HepG2 (cell line): ENCODE data around the gene VPS4A. TPM values are rescaled to one million over a fixed set of nuclear protein-coding genes. Genes with fewer than 3 reads are reported as not detected.

Experiments
- ARNT ChIP-seq: fragments of 450-650 bp; IDR thresholded peaks from 2 replicates; pipeline ENCODE4 v1.6.1; 2017
- GMEB2 ChIP-seq: IDR thresholded peaks from 2 replicates; pipeline ENCODE4 v1.6.1; 2016; ENCODE audit warnings: missing biosample characterization, missing genetic modification reagents, low read depth
- KDM5A ChIP-seq: fragments of 200-600 bp; sonication (generic); IDR thresholded peaks from 2 replicates; pipeline ENCODE4 v1.7.0; 2018; ENCODE audit warnings: antibody characterized with exemption, mild to moderate bottlenecking, low read length, borderline replicate concordance
- NKX3-1 ChIP-seq: sonication (generic); formaldehyde crosslinking; IDR thresholded peaks from 2 replicates; pipeline ENCODE4 v1.5.0; 2020; ENCODE audit warnings: missing genetic modification reagents
- POLR2G ChIP-seq: fragments of 200-400 bp; formaldehyde crosslinking; IDR thresholded peaks from 2 replicates; pipeline ENCODE4 v1.6.1; 2018; ENCODE audit warnings: mild to moderate bottlenecking, low read depth, low read length, moderate library complexity
- SATB2 ChIP-seq: sonication (generic); formaldehyde crosslinking; IDR thresholded peaks from 2 replicates; pipeline ENCODE4 v1.5.0; 2020; ENCODE audit warnings: missing genetic modification reagents
- SIN3B ChIP-seq: fragments of 150-350 bp; IDR thresholded peaks from 2 replicates; pipeline ENCODE4 v1.6.1; 2014; ENCODE audit warnings: low read length
- SSRP1 ChIP-seq: IDR thresholded peaks from 2 replicates; pipeline ENCODE4 v1.6.1; 2016; ENCODE audit warnings: control low read depth
- ZBTB10 ChIP-seq: sonication (generic); formaldehyde crosslinking; IDR thresholded peaks from 2 replicates; pipeline ENCODE4 v1.4.0; 2020; ENCODE audit warnings: missing genetic modification reagents, borderline replicate concordance
- ZBTB21 ChIP-seq: sonication (generic); formaldehyde crosslinking; IDR thresholded peaks from 2 replicates; pipeline ENCODE4 v1.4.0; 2020; ENCODE audit warnings: missing genetic modification reagents
- ZNF143 ChIP-seq: sonication (generic); formaldehyde crosslinking; IDR thresholded peaks from 2 replicates; pipeline ENCODE4 v1.4.0; 2020; ENCODE audit warnings: missing genetic modification reagents
- ZNF343 ChIP-seq: sonication (generic); formaldehyde crosslinking; IDR thresholded peaks from 2 replicates; pipeline ENCODE4 v1.4.0; 2020; ENCODE audit warnings: mild to moderate bottlenecking, missing genetic modification reagents
- ZNF441 ChIP-seq: sonication (generic); formaldehyde crosslinking; IDR thresholded peaks from 2 replicates; pipeline ENCODE4 v1.7.0; 2021; ENCODE audit warnings: missing genetic modification reagents, borderline replicate concordance
- ZNF564 ChIP-seq: sonication (generic); formaldehyde crosslinking; IDR thresholded peaks from 2 replicates; pipeline ENCODE4 v1.8.1; 2023; ENCODE audit warnings: mild to moderate bottlenecking, missing genetic modification reagents
- ZNF614 ChIP-seq: IDR thresholded peaks from 2 replicates; pipeline ENCODE4 v1.6.1; 2018; ENCODE audit warnings: missing biosample characterization, missing genetic modification reagents, inconsistent platforms, borderline replicate concordance
- ZNF652 ChIP-seq: IDR thresholded peaks from 2 replicates; pipeline ENCODE4 v1.6.1; 2016; ENCODE audit warnings: low read depth, borderline replicate concordance
- ZNF768 ChIP-seq: sonication (generic); formaldehyde crosslinking; IDR thresholded peaks from 2 replicates; pipeline ENCODE4 v1.4.0; 2020; ENCODE audit warnings: missing genetic modification reagents
- polyA plus RNA-seq, 8 experiments: library from polyadenylated mRNA; depleted of rRNA in 3 of 8; stranded (reverse) in 7 of 8; unstranded in 1 of 8; fragments of >200 nt; fragmentation: Illumina TruSeq in 4 of 8; extraction: Trizol in 4 of 8; gene quantifications; 2 replicates each; pipeline versions ENCODE4 v1.2.1 to v1.2.3, GENCODE V29; 2011 to 2016; ENCODE audit warnings: low read depth in 4 of 8, missing spikeins in 1 of 8, mixed read lengths in 1 of 8; ENCODE audit not compliant: insufficient read depth in 1 of 8
- total RNA-seq, 5 experiments: library from RNA; depleted of rRNA; stranded (reverse); fragments of >200 nt; fragmentation: Illumina TruSeq; extraction: Trizol; gene quantifications; 2 replicates each; pipeline ENCODE4 v1.2.3, GENCODE V29; 2016; ENCODE audit warnings: low read depth in 1 of 5
- TF ChIP-seq, protein P1 (sequence below): sonication (generic); formaldehyde crosslinking; conservative IDR thresholded peaks from 2 replicates; pipeline ENCODE4 v1.8.0; 2022; ENCODE audit warnings: low read depth, missing genetic modification reagents
- TF ChIP-seq, protein P2 (sequence below): IDR thresholded peaks from 2 replicates; pipeline ENCODE4 v1.6.1; 2016; ENCODE audit warnings: mild to moderate bottlenecking
- TF ChIP-seq, protein P3 (sequence below): sonication (generic); formaldehyde crosslinking; IDR thresholded peaks from 2 replicates; pipeline ENCODE4 v1.9.0; 2021; ENCODE audit warnings: missing genetic modification reagents, mild to moderate bottlenecking, borderline replicate concordance

VPS4A gene
- total and polyA plus RNA-seq, 2 of the 13 experiments (the other 11 are each of a cell fraction or from before 2014, with no cell fraction given), result 13.2 to 27.9 TPM

DNA sequence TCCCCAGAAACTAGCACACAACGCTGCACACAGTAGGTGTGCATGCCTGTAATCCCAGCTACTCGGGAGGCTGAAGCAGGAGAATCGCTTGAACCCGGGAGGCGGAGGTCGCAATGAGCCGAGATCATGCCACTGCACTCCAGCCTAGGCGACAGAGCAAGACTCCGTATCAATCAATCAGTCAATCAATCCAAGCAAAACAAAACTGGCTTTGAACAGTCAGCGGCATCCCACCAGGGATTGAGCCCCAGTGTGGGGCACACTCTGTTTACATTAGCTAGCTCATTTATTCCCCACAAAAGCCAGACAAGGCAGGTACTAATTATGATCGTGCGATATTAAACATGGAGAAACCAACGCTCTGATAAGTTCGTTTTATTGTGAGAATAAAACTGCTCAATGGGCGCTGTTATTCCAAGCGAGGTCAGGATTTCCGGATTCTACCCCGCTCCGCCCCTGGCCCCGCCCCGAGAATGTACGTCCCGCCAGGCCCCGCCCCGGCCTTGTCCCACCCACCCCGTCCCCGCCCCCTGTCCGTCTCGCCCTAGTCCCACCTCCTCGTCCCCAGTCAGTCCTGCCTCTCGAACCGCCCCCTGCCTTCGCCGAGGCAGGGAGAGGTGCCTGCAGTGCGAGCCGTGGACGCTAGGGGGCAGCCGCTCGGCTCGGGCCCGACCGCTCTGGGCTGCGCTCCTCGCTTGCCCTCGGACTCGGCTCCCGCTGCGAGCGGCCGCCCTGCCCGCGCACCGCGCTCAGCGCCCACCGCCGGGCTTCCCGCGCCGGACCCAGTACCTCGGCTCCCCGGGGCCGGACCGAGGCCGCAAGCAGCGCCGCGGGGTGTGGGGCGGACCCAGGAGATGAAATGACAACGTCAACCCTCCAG lies at the start of gene VPS4A (continued):
- TF ChIP-seq SATB2 (CRISPR knock-in tag), result no peak
- TF ChIP-seq, protein P1, sequence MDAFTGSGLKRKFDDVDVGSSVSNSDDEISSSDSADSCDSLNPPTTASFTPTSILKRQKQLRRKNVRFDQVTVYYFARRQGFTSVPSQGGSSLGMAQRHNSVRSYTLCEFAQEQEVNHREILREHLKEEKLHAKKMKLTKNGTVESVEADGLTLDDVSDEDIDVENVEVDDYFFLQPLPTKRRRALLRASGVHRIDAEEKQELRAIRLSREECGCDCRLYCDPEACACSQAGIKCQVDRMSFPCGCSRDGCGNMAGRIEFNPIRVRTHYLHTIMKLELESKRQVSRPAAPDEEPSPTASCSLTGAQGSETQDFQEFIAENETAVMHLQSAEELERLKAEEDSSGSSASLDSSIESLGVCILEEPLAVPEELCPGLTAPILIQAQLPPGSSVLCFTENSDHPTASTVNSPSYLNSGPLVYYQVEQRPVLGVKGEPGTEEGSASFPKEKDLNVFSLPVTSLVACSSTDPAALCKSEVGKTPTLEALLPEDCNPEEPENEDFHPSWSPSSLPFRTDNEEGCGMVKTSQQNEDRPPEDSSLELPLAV (CRISPR knock-in tag), result no peak
- no peak; the same call in 1 of the 2 replicates for TF ChIP-seq ZBTB21 (CRISPR knock-in tag)
- TF ChIP-seq KDM5A, result peak; percentile 38; the same call in 1 of the 2 replicates
- TF ChIP-seq GMEB2 (CRISPR knock-in tag), result no peak
- TF ChIP-seq ZNF441, result peak; percentile 91
- TF ChIP-seq POLR2G, result peak; percentile 83
- TF ChIP-seq SSRP1 (CRISPR knock-in tag), result no peak
- peak; percentile 51; the same call in 1 of the 2 replicates for TF ChIP-seq SIN3B
- TF ChIP-seq, protein P2, sequence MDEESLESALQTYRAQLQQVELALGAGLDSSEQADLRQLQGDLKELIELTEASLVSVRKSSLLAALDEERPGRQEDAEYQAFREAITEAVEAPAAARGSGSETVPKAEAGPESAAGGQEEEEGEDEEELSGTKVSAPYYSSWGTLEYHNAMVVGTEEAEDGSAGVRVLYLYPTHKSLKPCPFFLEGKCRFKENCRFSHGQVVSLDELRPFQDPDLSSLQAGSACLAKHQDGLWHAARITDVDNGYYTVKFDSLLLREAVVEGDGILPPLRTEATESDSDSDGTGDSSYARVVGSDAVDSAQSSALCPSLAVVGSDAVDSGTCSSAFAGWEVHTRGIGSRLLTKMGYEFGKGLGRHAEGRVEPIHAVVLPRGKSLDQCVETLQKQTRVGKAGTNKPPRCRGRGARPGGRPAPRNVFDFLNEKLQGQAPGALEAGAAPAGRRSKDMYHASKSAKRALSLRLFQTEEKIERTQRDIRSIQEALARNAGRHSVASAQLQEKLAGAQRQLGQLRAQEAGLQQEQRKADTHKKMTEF (CRISPR knock-in tag), result peak; percentile 54
- TF ChIP-seq ZNF614 (CRISPR knock-in tag), result peak; percentile 72; the same call in 1 of the 2 replicates
- no peak for TF ChIP-seq ZNF652 (CRISPR knock-in tag)
- no peak for TF ChIP-seq NKX3-1 (CRISPR knock-in tag)
- TF ChIP-seq ARNT, result no peak
- TF ChIP-seq ZNF564 (CRISPR knock-in tag), result no peak; the same call in 1 of the 2 replicates
- TF ChIP-seq ZNF143, result no peak
- no peak for TF ChIP-seq ZBTB10 (CRISPR knock-in tag)
- TF ChIP-seq ZNF768 (CRISPR knock-in tag), result peak; percentile 71
- peak; percentile 55; the same call in 1 of the 2 replicates for TF ChIP-seq ZNF343 (CRISPR knock-in tag)
- TF ChIP-seq, protein P3, sequence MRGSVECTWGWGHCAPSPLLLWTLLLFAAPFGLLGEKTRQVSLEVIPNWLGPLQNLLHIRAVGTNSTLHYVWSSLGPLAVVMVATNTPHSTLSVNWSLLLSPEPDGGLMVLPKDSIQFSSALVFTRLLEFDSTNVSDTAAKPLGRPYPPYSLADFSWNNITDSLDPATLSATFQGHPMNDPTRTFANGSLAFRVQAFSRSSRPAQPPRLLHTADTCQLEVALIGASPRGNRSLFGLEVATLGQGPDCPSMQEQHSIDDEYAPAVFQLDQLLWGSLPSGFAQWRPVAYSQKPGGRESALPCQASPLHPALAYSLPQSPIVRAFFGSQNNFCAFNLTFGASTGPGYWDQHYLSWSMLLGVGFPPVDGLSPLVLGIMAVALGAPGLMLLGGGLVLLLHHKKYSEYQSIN, result 0 out of 2 replicates have a peak, but pooled peaks have one; percentile 40
